LNCAP (cell line): ENCODE measurements around the gene ARSG.
A peak's percentile ranks its signal among the peaks of the same experiment; 100 is the strongest.

Experiments used
- CTCF ChIP-seq: fragments of 450-650 bp; IDR thresholded peaks from 2 replicates; pipeline ENCODE4 v1.5.1; 2017; ENCODE audit warnings: mild to moderate bottlenecking

Gene ARSG

GRCh38 chr17:68396226-68397107 lies 105.2 kb downstream of the ARSG start:
- TF ChIP-seq CTCF, result no peak

GRCh38 chr17:68397108-68397536 lies 105.8 kb downstream of the ARSG start:
- TF ChIP-seq CTCF, result no peak

- TF ChIP-seq CTCF, result peak; percentile 84
Observed at GRCh38 chr17:68398691-68399637, 107.7 kb downstream of the ARSG start.

- TF ChIP-seq CTCF, result no peak
Observed at GRCh38 chr17:68399638-68400403, 108.5 kb downstream of the ARSG start.

- TF ChIP-seq CTCF, result no peak
Observed at GRCh38 chr17:68400404-68400735, 109.1 kb downstream of the ARSG start.

GRCh38 chr17:68401288-68401687 lies 110.0 kb downstream of the ARSG start:
- TF ChIP-seq CTCF, result no peak

GRCh38 chr17:68403122-68403521 lies 111.8 kb downstream of the ARSG start:
- no peak for TF ChIP-seq CTCF
